GM12878 (cell line): ENCODE results near the gene H1-8. TPM values are rescaled to one million over a fixed set of nuclear protein-coding genes. Genes with fewer than 3 reads are reported as not detected.

ENCODE experiments used
- ATAC-seq: fragments of 200-7000 bp; cut with Tn5 transposase; 3 replicates; pipeline ENCODE4 v1.9.1; 2020; ENCODE audit warnings: mild to moderate bottlenecking, moderate library complexity
- BruUV-seq: library from RNA; stranded (reverse); fragments of 400-500 nt; replicated peaks from 2 replicates; lab custom pipeline; 2021; lab: Mats Ljungman, UMichigan
- CTCF ChIA-PET: fragments of 300-600 bp; sonication (Branson Sonifier 250); formaldehyde crosslinking; extraction: SDS; loops from one replicate; lab custom pipeline; 2021; ENCODE audit warnings: inconsistent platforms; lab: Yijun Ruan, JAX
- POLR2A ChIA-PET: fragments of 350-600 bp; formaldehyde crosslinking; extraction: SDS; loops from one replicate; lab custom pipeline; 2021; ENCODE audit warnings: inconsistent platforms; lab: Charles Lee
- RAD21 ChIA-PET: fragments of 300-600 bp; sonication (Branson Sonifier 250); formaldehyde crosslinking; loops from one replicate; lab custom pipeline; 2023; ENCODE audit warnings: antibody characterized with exemption; ENCODE audit not compliant: unreplicated experiment; lab: Charles Lee
- SMC1A ChIA-PET: fragments of 300-600 bp; sonication (Branson Sonifier 250); formaldehyde crosslinking; loops from one replicate; lab custom pipeline; 2023; ENCODE audit not compliant: unreplicated experiment, uncharacterized antibody; lab: Charles Lee
- DNase-seq: peaks from one replicate; pipeline ENCODE4 v3.0.0-alpha.2; 2011; ENCODE audit warnings: low read depth, low spot score
- FAIRE-seq: peaks from 3 replicates; lab custom pipeline; 2011; peaks lifted over from hg19 to GRCh38; lab: Jason Lieb, UNC
- H2AFZ ChIP-seq: 2 replicates; pipeline ENCODE4 v1.6.0; 2011; ENCODE audit warnings: low read depth, low read length, control low read depth; ENCODE audit not compliant: control insufficient read depth
- H3K27ac ChIP-seq: 2 replicates; pipeline ENCODE4 v1.5.1; 2011; ENCODE audit warnings: control low read depth; ENCODE audit not compliant: control insufficient read depth, insufficient read depth
- H3K27me3 ChIP-seq, 2 experiments: replicated peaks in 1 of 2; 2 replicates each; pipeline versions ENCODE4 v1.6.0 to v1.6.1; 2011; ENCODE audit warnings: low read length in 1 of 2; ENCODE audit not compliant: control insufficient read depth in 2 of 2, insufficient read depth in 2 of 2
- H3K36me3 ChIP-seq, 2 experiments: 2 replicates each; pipeline ENCODE4 v1.5.1; 2011; ENCODE audit warnings: low read length in 1 of 2; ENCODE audit not compliant: control insufficient read depth in 2 of 2, insufficient read depth in 2 of 2
- H3K4me1 ChIP-seq: 2 replicates; pipeline ENCODE4 v1.6.1; 2011; ENCODE audit warnings: mild to moderate bottlenecking, low read length, moderate library complexity, mixed read lengths; ENCODE audit not compliant: control insufficient read depth, insufficient read depth
- H3K4me2 ChIP-seq: 2 replicates; pipeline ENCODE4 v1.6.0; 2011; ENCODE audit warnings: control low read depth; ENCODE audit not compliant: control insufficient read depth, insufficient read depth
- H3K4me3 ChIP-seq: fragments of 200-600 bp; sonication (generic); 2 replicates; pipeline ENCODE4 v1.5.1; 2016
- H3K79me2 ChIP-seq: 2 replicates; pipeline ENCODE4 v1.6.0; 2011; ENCODE audit warnings: low read length; ENCODE audit not compliant: control insufficient read depth, insufficient read depth
- H3K9ac ChIP-seq: 2 replicates; pipeline ENCODE4 v1.8.0; 2011; ENCODE audit warnings: low read length, control low read depth, mixed read lengths; ENCODE audit not compliant: control insufficient read depth, insufficient read depth
- H3K9me3 ChIP-seq: replicated peaks from 3 replicates; pipeline ENCODE4 v1.5.1; 2011; ENCODE audit warnings: mild to moderate bottlenecking, low read length; ENCODE audit not compliant: control insufficient read depth, insufficient read depth
- H4K20me1 ChIP-seq: 2 replicates; pipeline ENCODE4 v1.6.0; 2011; ENCODE audit not compliant: control insufficient read depth, insufficient read depth
- CHD1 ChIP-seq: IDR thresholded peaks from 2 replicates; pipeline ENCODE4 v1.6.1; 2012; ENCODE audit warnings: low read depth, low read length, improper control_type of control experiment
- RELB ChIP-seq: fragments of 450-650 bp; IDR thresholded peaks from 2 replicates; pipeline ENCODE4 v1.6.1; 2017; ENCODE audit warnings: low read depth, mild to moderate bottlenecking, moderate library complexity
- SKIL ChIP-seq: fragments of 450-650 bp; IDR thresholded peaks from 2 replicates; pipeline ENCODE4 v1.6.1; 2017; ENCODE audit warnings: mild to moderate bottlenecking, low read depth, inconsistent platforms; ENCODE audit not compliant: poor library complexity, severe bottlenecking
- SREBF1 ChIP-seq: IDR thresholded peaks from 2 replicates; pipeline ENCODE4 v1.6.1; 2012; ENCODE audit warnings: mild to moderate bottlenecking, low read length
- ZNF384 ChIP-seq: IDR thresholded peaks from 2 replicates; pipeline ENCODE4 v1.6.1; 2012; ENCODE audit warnings: low read depth, mild to moderate bottlenecking, low read length, improper control_type of control experiment, borderline replicate concordance
- WGBS: methylation state at CpG from one replicate; pipeline ENCODE4 v1.1.6; 2016; ENCODE audit warnings: low lambda C conversion rate; ENCODE audit not compliant: insufficient replicate concordance, insufficient coverage; ENCODE audit errors: missing lambda C conversion rate; 5-methylcytosine and 5-hydroxymethylcytosine counted together
- in situ Hi-C: fragments of 300-500 bp; cut with MboI; formaldehyde crosslinking; loops from 9 replicates; pipeline ENCODE4 v1.14.3; 2018; ENCODE audit warnings: mixed read lengths
- intact Hi-C: fragments of 100-400 bp; cut with micrococcal nuclease; formaldehyde crosslinking; loops from one replicate; pipeline ENCODE4 v1.14.2; 2022; ENCODE audit not compliant: unreplicated experiment
- polyA plus RNA-seq, 11 experiments: library from polyadenylated mRNA; depleted of rRNA in 4 of 11; unstranded in 6 of 11; stranded (reverse) in 5 of 11; fragments of >200 nt; fragmentation: Nextera tagmentation in 4 of 11; fragmentation: Illumina TruSeq in 1 of 11; extraction: Ambion mirVana in 4 of 11; extraction: Trizol in 1 of 11; gene quantifications; 1 replicate in 1 of 11; 2 replicates in 10 of 11; pipeline versions ENCODE4 v1.2.1 to v1.2.3, GENCODE V29; 2011 to 2016; ENCODE audit warnings: inconsistent platforms in 2 of 11, missing spikeins in 2 of 11, low read depth in 1 of 11
- total RNA-seq, 4 experiments: library from RNA; depleted of rRNA in 3 of 4; stranded (reverse); fragments of >200 nt in 3 of 4; fragmentation: Illumina TruSeq in 1 of 4; extraction: Trizol in 1 of 4; gene quantifications; 2 replicates each; pipeline versions ENCODE4 v1.2.1 to v1.2.3, GENCODE V29; 2013 to 2021

Gene H1-8
- total and polyA plus RNA-seq, 10 of the 15 experiments (the other 5 are each of a cell fraction or from before 2014, with no cell fraction given) = not detected

GRCh38 chr3:129590215-129590614 is 47.2 kb downstream of the H1-8 start:
- POLR2A ChIA-PET = no interaction called here
- H3K4me3 ChIP-seq = no peak overlapping the region
- no peak overlapping the region for H2AFZ ChIP-seq
- intact Hi-C loops = no loop called here
- no TSS peak for BruUV-seq
- no peak overlapping the region for H3K27ac ChIP-seq
- RAD21 ChIA-PET = no interaction called here
- CTCF ChIA-PET = interaction anchor here (0.7 kb wide), 1 partner anchor 207 kb away, joined by 3 read pairs; no protein-coding TSS in a partner anchor
- in situ Hi-C loops = no loop called here
- no peak for DNase-seq
- H3K4me1 ChIP-seq = peaks cover 4% of the 10 kb centered on the region
- H4K20me1 ChIP-seq = no peaks in the 10 kb centered on the region
- no peak overlapping the region for H3K4me2 ChIP-seq
- no peaks in the 10 kb centered on the region for H3K79me2 ChIP-seq
- H3K27me3 ChIP-seq = no peaks in the 10 kb centered on the region; a peak in 1 of 4 replicates
- no peaks in the 10 kb centered on the region for H3K9me3 ChIP-seq
- no peak for FAIRE-seq
- no peak for ATAC-seq
- SMC1A ChIA-PET = no interaction called here
- no peaks in the 10 kb centered on the region for H3K36me3 ChIP-seq
- 32% methylated on average over 8 of the region's 8 CpGs for WGBS
- no peak overlapping the region for H3K9ac ChIP-seq
- TF ChIP-seq CHD1 (no peak), ZNF384 (no peak)

GRCh38 chr3:129591932-129592331 is 49.0 kb downstream of the H1-8 start:
- intact Hi-C loops (no loop called here), in situ Hi-C loops (no loop called here)
- H3K9me3 ChIP-seq = no peaks in the 10 kb centered on the region
- H3K4me3 ChIP-seq = no peak overlapping the region
- no peaks in the 10 kb centered on the region for H3K79me2 ChIP-seq
- WGBS = 31% methylated on average over 8 of the region's 8 CpGs
- peaks cover 4% of the 10 kb centered on the region for H3K4me1 ChIP-seq
- no TSS peak for BruUV-seq
- no peak for ATAC-seq
- H3K9ac ChIP-seq = no peak overlapping the region
- POLR2A ChIA-PET = interaction anchor here (0.6 kb wide), 1 partner anchor 66 kb away, joined by 3 read pairs; no protein-coding TSS in a partner anchor
- no peak overlapping the region for H2AFZ ChIP-seq
- H4K20me1 ChIP-seq = no peaks in the 10 kb centered on the region
- no peak overlapping the region for H3K4me2 ChIP-seq
- no peak for TF ChIP-seq SKIL
- no peak for TF ChIP-seq RELB
- no peak for TF ChIP-seq SREBF1
- no peak for DNase-seq
- H3K27ac ChIP-seq = no peak overlapping the region
- no peaks in the 10 kb centered on the region for H3K36me3 ChIP-seq
- FAIRE-seq = no peak
- RAD21 ChIA-PET = no interaction called here
- CTCF ChIA-PET = no interaction called here
- H3K27me3 ChIP-seq = no peaks in the 10 kb centered on the region; a peak in 2 of 4 replicates
- SMC1A ChIA-PET = no interaction called here
